NT2/D1 (cell line): Measurements from ENCODE around the gene ANKRD55.
A peak's percentile ranks its signal among the peaks of the same experiment; 100 is the strongest.

ENCODE experiments used
- DNase-seq: peaks from one replicate; pipeline ENCODE4 v3.0.0-alpha.2; 2011; ENCODE audit warnings: low read depth, low spot score
- H3K27me3 ChIP-seq: 2 replicates; pipeline ENCODE4 v1.6.0; 2011; ENCODE audit warnings: mild to moderate bottlenecking; ENCODE audit not compliant: insufficient read length, insufficient read depth
- H3K36me3 ChIP-seq: 2 replicates; pipeline ENCODE4 v1.6.1; 2011; ENCODE audit warnings: mild to moderate bottlenecking, low read length, mixed read lengths; ENCODE audit not compliant: insufficient read depth, insufficient read length
- H3K4me1 ChIP-seq: 2 replicates; pipeline ENCODE4 v1.5.1; 2011; ENCODE audit not compliant: insufficient read depth, insufficient read length
- H3K4me3 ChIP-seq: 2 replicates; pipeline ENCODE4 v1.5.1; 2011; ENCODE audit warnings: low read depth; ENCODE audit not compliant: insufficient read length
- H3K9ac ChIP-seq: 2 replicates; pipeline ENCODE4 v1.6.0; 2011; ENCODE audit warnings: low read depth; ENCODE audit not compliant: insufficient read length
- H3K9me3 ChIP-seq: 2 replicates; pipeline ENCODE4 v1.5.1; 2011; ENCODE audit warnings: mild to moderate bottlenecking, low read length; ENCODE audit not compliant: insufficient read depth
- SUZ12 ChIP-seq: IDR thresholded peaks from 2 replicates; pipeline ENCODE4 v1.6.1; 2011; ENCODE audit not compliant: insufficient read length, insufficient read depth; ENCODE audit errors: extremely low read depth
- YY1 ChIP-seq: IDR thresholded peaks from 2 replicates; pipeline ENCODE4 v1.6.1; 2011; ENCODE audit not compliant: insufficient read length, insufficient read depth
- ZNF274 ChIP-seq: IDR thresholded peaks from 2 replicates; pipeline ENCODE4 v1.6.1; 2011; ENCODE audit warnings: mild to moderate bottlenecking, low read depth, low read length

The ANKRD55 gene

GRCh38 chr5:56233230-56233629 lies at the start of gene ANKRD55:
Gene ANKRD55, minus strand, starts transcription at chr5:56233330. Its CDS starts 417 bp downstream, at chr5:56232913.
- H3K27me3 ChIP-seq = no peaks in the 10 kb centered on the region
- H3K4me1 ChIP-seq = peaks cover 6% of the 10 kb centered on the region
- H3K4me3 ChIP-seq = no peak within 1 kb of the TSS
- TF ChIP-seq ZNF274 (no peak), SUZ12 (no peak), YY1 (no peak)
- no peak within 1 kb of the TSS for H3K9ac ChIP-seq
- no peaks in the 10 kb centered on the region for H3K36me3 ChIP-seq
- DNase-seq = no peak
- H3K9me3 ChIP-seq = no peaks in the 10 kb centered on the region

- TF ChIP-seq SUZ12 (no peak), ZNF274 (no peak), YY1 (no peak)
- 0 out of 2 replicates have a peak, but pooled peaks cover 9% of the 10 kb centered on the region for H3K9me3 ChIP-seq
- H3K4me1 ChIP-seq = peaks cover 4% of the 10 kb centered on the region
- H3K4me3 ChIP-seq = no peak overlapping the region
- no peaks in the 10 kb centered on the region for H3K27me3 ChIP-seq
- DNase-seq = no peak
- H3K36me3 ChIP-seq = no peaks in the 10 kb centered on the region
- no peak overlapping the region for H3K9ac ChIP-seq
Measured at GRCh38 chr5:56282216-56282615, 49.1 kb upstream of the ANKRD55 start.

GRCh38 chr5:56281489-56282165 lies 48.5 kb upstream of the ANKRD55 start:
- Histone ChIP-seq H3K9me3 (0 out of 2 replicates have a peak, but pooled peaks cover 9% of the 10 kb centered on the region), H3K4me3 (no peak overlapping the region), H3K4me1 (peaks cover 4% of the 10 kb centered on the region), H3K27me3 (no peaks in the 10 kb centered on the region), H3K36me3 (no peaks in the 10 kb centered on the region), H3K9ac (no peak overlapping the region)
- no peak for TF ChIP-seq ZNF274
- TF ChIP-seq YY1 = no peak
- TF ChIP-seq SUZ12 = no peak
- no peak for DNase-seq

GRCh38 chr5:56279979-56280378 lies 46.8 kb upstream of the ANKRD55 start:
- no peaks in the 10 kb centered on the region for H3K36me3 ChIP-seq
- H3K4me1 ChIP-seq = peaks cover 4% of the 10 kb centered on the region
- H3K4me3 ChIP-seq = no peak overlapping the region
- TF ChIP-seq SUZ12 = no peak
- TF ChIP-seq ZNF274 = no peak
- TF ChIP-seq YY1 = no peak
- H3K9ac ChIP-seq = no peak overlapping the region
- DNase-seq = no peak
- 0 out of 2 replicates have a peak, but pooled peaks cover 9% of the 10 kb centered on the region for H3K9me3 ChIP-seq
- no peaks in the 10 kb centered on the region for H3K27me3 ChIP-seq

GRCh38 chr5:56279291-56279690 lies 46.2 kb upstream of the ANKRD55 start:
- Histone ChIP-seq H3K9me3 (0 out of 2 replicates have a peak, but pooled peaks cover 9% of the 10 kb centered on the region), H3K4me3 (no peak overlapping the region), H3K27me3 (no peaks in the 10 kb centered on the region), H3K36me3 (no peaks in the 10 kb centered on the region), H3K9ac (no peak overlapping the region), H3K4me1 (peaks cover 4% of the 10 kb centered on the region)
- no peak for DNase-seq
- TF ChIP-seq ZNF274 = no peak
- no peak for TF ChIP-seq SUZ12

- H3K36me3 ChIP-seq = no peaks in the 10 kb centered on the region
- H3K4me3 ChIP-seq = no peak overlapping the region
- peak; percentile 20 for DNase-seq
- TF ChIP-seq YY1 (no peak), ZNF274 (no peak), SUZ12 (no peak)
- H3K4me1 ChIP-seq = peaks cover 4% of the 10 kb centered on the region
- H3K27me3 ChIP-seq = no peaks in the 10 kb centered on the region
- 0 out of 2 replicates have a peak, but pooled peaks cover 9% of the 10 kb centered on the region for H3K9me3 ChIP-seq
- no peak overlapping the region for H3K9ac ChIP-seq
Measured at GRCh38 chr5:56278335-56278753, 45.2 kb upstream of the ANKRD55 start.

GRCh38 chr5:56277573-56277972 lies 44.4 kb upstream of the ANKRD55 start:
- Histone ChIP-seq H3K27me3 (no peaks in the 10 kb centered on the region), H3K4me1 (peaks cover 4% of the 10 kb centered on the region), H3K36me3 (no peaks in the 10 kb centered on the region), H3K9me3 (0 out of 2 replicates have a peak, but pooled peaks cover 9% of the 10 kb centered on the region), H3K9ac (no peak overlapping the region), H3K4me3 (no peak overlapping the region)
- no peak for DNase-seq
- TF ChIP-seq ZNF274 = no peak
- TF ChIP-seq SUZ12 = no peak
- TF ChIP-seq YY1 = no peak
